Measurements from ENCODE around the gene RASEF. TPM values are rescaled to one million over a fixed set of nuclear protein-coding genes. Genes with fewer than 3 reads are reported as not detected.

Gene RASEF
- total and polyA plus RNA-seq, 2 donors (not counting 1 experiment from before 2014, with no cell fraction given): not detected

DNA sequence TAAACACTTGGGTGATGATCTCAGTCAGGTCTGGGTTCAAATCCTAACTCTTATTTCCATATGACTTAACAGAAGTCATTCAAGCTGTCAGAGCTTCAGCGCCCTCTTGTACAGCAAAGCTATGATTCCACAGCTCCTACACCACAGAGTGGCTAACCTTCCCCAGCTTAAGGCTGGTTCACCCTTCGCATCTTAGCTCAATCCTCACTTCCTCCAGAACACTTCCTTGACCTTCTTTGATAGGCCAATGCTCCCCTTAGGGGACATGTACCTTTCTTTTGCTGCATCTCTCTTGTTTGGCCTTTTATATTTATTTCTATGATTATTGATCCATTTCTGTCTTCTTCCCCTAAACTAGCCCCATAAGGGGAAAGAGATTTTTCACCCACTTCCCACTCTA is 57.0 kb downstream of the RASEF start:
- POLR2A ChIA-PET: no interaction called here
- WGBS (ENCODE audit: insufficient coverage): 90% methylated on average over 2 of the region's 2 CpGs
- CTCF ChIA-PET: no interaction called here
- peaks cover 7 to 9% of the 10 kb centered on the region in 2 donors for H3K4me1 ChIP-seq (ENCODE audit: control insufficient read depth in 2 of 2, insufficient read depth in 2 of 2, low read length in 2 of 2)
- peaks cover 9% of the 10 kb centered on the region for H3K4me1 Mint-ChIP-seq
- intact Hi-C loops (cut with micrococcal nuclease): no loop called here
- H3K27ac ChIP-seq (ENCODE audit: low read length in 2 of 2): no peak overlapping the region
- H3K4me3 Mint-ChIP-seq: no peak overlapping the region
- no peak overlapping the region for H2AFZ ChIP-seq (ENCODE audit: insufficient read depth, low read depth, low read length, poor library complexity, severe bottlenecking)
- H3K79me2 ChIP-seq (ENCODE audit: control insufficient read depth, insufficient read depth, low read length): no peaks in the 10 kb centered on the region
- no peak for TF ChIP-seq CTCF (IDR thresholded peaks at IDR 0.05)
- TF ChIP-seq EZH2 (IDR thresholded peaks at IDR 0.05; ENCODE audit: borderline replicate concordance, insufficient read depth, low read depth, low read length, poor library complexity, severe bottlenecking): no peak
- ATAC-seq (ENCODE audit: low read depth): no peak
- no peak for DNase-seq
- H3K4me3 ChIP-seq (ENCODE audit: control extremely low read depth in 1 of 5, extremely low read depth in 1 of 5, insufficient read depth in 1 of 5, low read depth in 2 of 5, low read length in 4 of 5): no peak overlapping the region
- no peaks in the 10 kb centered on the region for H3K9me3 Mint-ChIP-seq (ENCODE audit: insufficient read depth)
- H3K9ac ChIP-seq (ENCODE audit: low read length): no peak overlapping the region
- no peak overlapping the region for H3K4me2 ChIP-seq (replicated peaks; ENCODE audit: low read depth, low read length, poor library complexity, severe bottlenecking)
- no peaks in the 10 kb centered on the region for H3K9me3 ChIP-seq (ENCODE audit: control extremely low read depth in 1 of 3, control insufficient read depth in 2 of 3, insufficient read depth in 1 of 3, low read length in 2 of 3)
- no peaks in the 10 kb centered on the region for H3K27me3 ChIP-seq (replicated peaks in 1 of 4; ENCODE audit: control extremely low read depth in 1 of 4, control insufficient read depth in 3 of 4, insufficient read depth in 4 of 4, low read length in 3 of 4)
- no peaks in the 10 kb centered on the region for H4K20me1 ChIP-seq (ENCODE audit: control insufficient read depth, insufficient read depth, low read length, poor library complexity, severe bottlenecking)
- H3K27ac Mint-ChIP-seq: no peak overlapping the region
- H3K27me3 Mint-ChIP-seq: peaks cover 3% of the 10 kb centered on the region
- H3K36me3 ChIP-seq (replicated peaks in 1 of 2; ENCODE audit: control extremely low read depth in 1 of 2, control insufficient read depth in 1 of 2, extremely low read depth in 1 of 2, insufficient read depth in 2 of 2, low read length in 1 of 2): no peaks in the 10 kb centered on the region

- H3K27me3 ChIP-seq (replicated peaks in 1 of 4; ENCODE audit: control extremely low read depth in 1 of 4, control insufficient read depth in 3 of 4, insufficient read depth in 4 of 4, low read length in 3 of 4): no peaks in the 10 kb centered on the region
- ATAC-seq (ENCODE audit: low read depth): no peak
- Mint-ChIP-seq H3K9me3 (ENCODE audit: insufficient read depth) (no peaks in the 10 kb centered on the region), H3K4me3 (no peak overlapping the region), H3K27ac (no peak overlapping the region), H3K4me1 (peaks cover 9% of the 10 kb centered on the region), H3K27me3 (peaks cover 3% of the 10 kb centered on the region)
- no peak overlapping the region for H3K4me2 ChIP-seq (replicated peaks; ENCODE audit: low read depth, low read length, poor library complexity, severe bottlenecking)
- ChIA-PET POLR2A (no interaction called here), CTCF (no interaction called here)
- no peak overlapping the region for H3K4me3 ChIP-seq (ENCODE audit: control extremely low read depth in 1 of 5, extremely low read depth in 1 of 5, insufficient read depth in 1 of 5, low read depth in 2 of 5, low read length in 4 of 5)
- H3K4me1 ChIP-seq (ENCODE audit: control insufficient read depth in 2 of 2, insufficient read depth in 2 of 2, low read length in 2 of 2): peaks cover 7 to 9% of the 10 kb centered on the region in 2 donors
- no peaks in the 10 kb centered on the region for H4K20me1 ChIP-seq (ENCODE audit: control insufficient read depth, insufficient read depth, low read length, poor library complexity, severe bottlenecking)
- no peaks in the 10 kb centered on the region for H3K36me3 ChIP-seq (replicated peaks in 1 of 2; ENCODE audit: control extremely low read depth in 1 of 2, control insufficient read depth in 1 of 2, extremely low read depth in 1 of 2, insufficient read depth in 2 of 2, low read length in 1 of 2)
- H3K79me2 ChIP-seq (ENCODE audit: control insufficient read depth, insufficient read depth, low read length): no peaks in the 10 kb centered on the region
- no peak overlapping the region for H3K9ac ChIP-seq (ENCODE audit: low read length)
- DNase-seq: no peak
- 100% methylated on average over 1 of the region's 1 CpG for WGBS (ENCODE audit: insufficient coverage)
- no peaks in the 10 kb centered on the region for H3K9me3 ChIP-seq (ENCODE audit: control extremely low read depth in 1 of 3, control insufficient read depth in 2 of 3, insufficient read depth in 1 of 3, low read length in 2 of 3)
- intact Hi-C loops (cut with micrococcal nuclease): no loop called here
- no peak overlapping the region for H3K27ac ChIP-seq (ENCODE audit: low read length in 2 of 2)
- no peak for TF ChIP-seq EZH2 (IDR thresholded peaks at IDR 0.05; ENCODE audit: borderline replicate concordance, insufficient read depth, low read depth, low read length, poor library complexity, severe bottlenecking)
- no peak overlapping the region for H2AFZ ChIP-seq (ENCODE audit: insufficient read depth, low read depth, low read length, poor library complexity, severe bottlenecking)
These were observed 57.6 kb downstream of the RASEF start for GRCh38 chr9:83005361-83005760.
